Tongue (tissue), 2 donors: Measurements from ENCODE around the gene PLCB1. TPM values are rescaled to one million over a fixed set of nuclear protein-coding genes. Genes with fewer than 3 reads are reported as not detected.
"Not testable (repeated sequence)": the region's sequence is repeated elsewhere in the genome, so short reads cannot be mapped to it uniquely, and the experiment has no call there.

Source experiments
- DNase-seq: peaks from one replicate; pipeline ENCODE4 v3.0.0-alpha.2; 2015
- total RNA-seq: library from RNA; depleted of rRNA; stranded (reverse); fragments of >200 nt; gene quantifications from one replicate; pipeline ENCODE4 v1.2.3, GENCODE V29; 2014

PLCB1 gene
- total RNA-seq, 1 donor from 2014 or later, result 30.9 TPM

- no peak for DNase-seq
These were observed 417.1 kb downstream of the PLCB1 start for GRCh38 chr20:8549192-8549591.

- no peak for DNase-seq
These were observed 425.6 kb downstream of the PLCB1 start for GRCh38 chr20:8557711-8558110.

GRCh38 chr20:8562356-8562755, 430.3 kb downstream of the PLCB1 start:
- no peak for DNase-seq

GRCh38 chr20:8568075-8568474, 436.0 kb downstream of the PLCB1 start:
- peak; percentile 23 for DNase-seq

GRCh38 chr20:8569766-8570165, 437.7 kb downstream of the PLCB1 start:
- DNase-seq, result no peak

- peak; percentile 15 for DNase-seq
These were observed 439.5 kb downstream of the PLCB1 start for GRCh38 chr20:8571611-8572010.

GRCh38 chr20:8573686-8574085, 441.6 kb downstream of the PLCB1 start:
- no peak for DNase-seq

GRCh38 chr20:8575114-8575513, 443.0 kb downstream of the PLCB1 start:
- DNase-seq, result no peak

- no peak for DNase-seq
These were observed 446.2 kb downstream of the PLCB1 start for GRCh38 chr20:8578161-8578865.

GRCh38 chr20:8579035-8579434, 447.0 kb downstream of the PLCB1 start:
- no peak for DNase-seq

- no peak for DNase-seq
These were observed 449.5 kb downstream of the PLCB1 start for GRCh38 chr20:8581446-8582183.

- no peak for DNase-seq
These were observed 451.0 kb downstream of the PLCB1 start for GRCh38 chr20:8583012-8583565.

GRCh38 chr20:8583566-8584043, 451.5 kb downstream of the PLCB1 start:
- DNase-seq, result peak; percentile 46

- DNase-seq, result no peak
These were observed 455.2 kb downstream of the PLCB1 start for GRCh38 chr20:8587251-8587650.

GRCh38 chr20:8587810-8588209, 455.7 kb downstream of the PLCB1 start:
- no peak for DNase-seq

- no peak for DNase-seq
These were observed 457.9 kb downstream of the PLCB1 start for GRCh38 chr20:8589956-8590355.

- DNase-seq, result not testable (repeated sequence)
These were observed 469.0 kb downstream of the PLCB1 start for GRCh38 chr20:8600910-8601541.

GRCh38 chr20:8601542-8601912, 469.5 kb downstream of the PLCB1 start:
- no peak for DNase-seq

- no peak for DNase-seq
These were observed 470.5 kb downstream of the PLCB1 start for GRCh38 chr20:8602389-8603116.

GRCh38 chr20:8608470-8608869, 476.4 kb downstream of the PLCB1 start:
- no peak for DNase-seq

- DNase-seq, result peak; percentile 24
These were observed 484.7 kb downstream of the PLCB1 start for GRCh38 chr20:8616792-8617191.

- DNase-seq, result no peak
These were observed 488.9 kb downstream of the PLCB1 start for GRCh38 chr20:8621001-8621400.
